ENCODE results near the gene FOXP3.

DNA sequence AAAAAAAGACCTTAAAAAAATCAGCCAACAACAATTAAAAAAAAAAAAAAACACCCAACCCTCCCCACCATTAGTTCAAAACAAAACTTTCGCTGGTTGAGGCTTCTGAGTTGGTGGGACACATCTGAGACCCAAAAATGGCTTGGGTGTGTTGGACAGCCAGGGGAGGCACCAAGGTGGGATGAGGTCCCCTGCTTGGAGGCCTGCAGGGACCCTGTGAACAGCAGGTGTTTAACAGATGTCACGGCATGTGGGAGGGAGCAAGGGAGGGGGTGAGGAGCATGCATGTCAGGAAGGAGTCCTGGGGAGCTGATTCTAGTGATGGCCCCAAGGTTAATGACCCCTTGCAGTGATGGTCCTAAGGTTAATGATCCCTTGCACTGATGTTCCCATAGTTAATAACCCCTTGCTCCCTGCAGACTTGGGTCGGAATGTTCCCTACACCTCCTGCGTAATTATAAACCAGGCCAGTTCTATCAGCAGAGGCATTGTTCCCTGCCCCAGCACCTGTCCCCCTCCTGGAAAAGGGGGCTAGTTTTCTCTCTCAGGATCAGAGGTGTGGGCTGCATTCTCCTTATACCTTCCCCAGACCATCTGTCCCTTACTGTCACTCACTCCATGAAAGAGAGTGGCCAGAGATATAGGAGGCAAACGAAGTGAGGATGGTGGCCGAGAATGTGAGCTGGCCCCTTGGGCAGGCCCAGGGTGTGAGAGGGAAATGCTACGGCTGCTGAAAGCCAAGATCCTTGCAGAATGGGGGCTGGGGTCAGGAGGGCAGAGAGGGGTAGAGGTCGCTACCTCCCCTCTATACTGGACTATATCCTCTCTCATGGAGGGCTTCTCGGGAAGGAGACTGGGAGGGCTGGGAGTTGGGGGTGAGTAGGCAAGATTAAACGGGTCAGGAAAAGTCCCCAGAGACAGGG is 2.3 kb upstream of the FOXP3 start:
- TF ChIP-seq CTCF (IDR thresholded peaks at IDR 0.05; ENCODE audit: poor library complexity) (no peak), EZH2 (IDR thresholded peaks at IDR 0.05; ENCODE audit: borderline replicate concordance) (no peak), EZH2phosphoT487 (IDR thresholded peaks at IDR 0.05; ENCODE audit: low read depth, severe bottlenecking, unreplicated experiment) (no peak)

Data from hepatocyte (in vitro differentiated cells).